ENCODE results near the gene APOL5.
A peak's percentile ranks its signal among the peaks of the same experiment; 100 is the strongest.

APOL5 gene

DNA sequence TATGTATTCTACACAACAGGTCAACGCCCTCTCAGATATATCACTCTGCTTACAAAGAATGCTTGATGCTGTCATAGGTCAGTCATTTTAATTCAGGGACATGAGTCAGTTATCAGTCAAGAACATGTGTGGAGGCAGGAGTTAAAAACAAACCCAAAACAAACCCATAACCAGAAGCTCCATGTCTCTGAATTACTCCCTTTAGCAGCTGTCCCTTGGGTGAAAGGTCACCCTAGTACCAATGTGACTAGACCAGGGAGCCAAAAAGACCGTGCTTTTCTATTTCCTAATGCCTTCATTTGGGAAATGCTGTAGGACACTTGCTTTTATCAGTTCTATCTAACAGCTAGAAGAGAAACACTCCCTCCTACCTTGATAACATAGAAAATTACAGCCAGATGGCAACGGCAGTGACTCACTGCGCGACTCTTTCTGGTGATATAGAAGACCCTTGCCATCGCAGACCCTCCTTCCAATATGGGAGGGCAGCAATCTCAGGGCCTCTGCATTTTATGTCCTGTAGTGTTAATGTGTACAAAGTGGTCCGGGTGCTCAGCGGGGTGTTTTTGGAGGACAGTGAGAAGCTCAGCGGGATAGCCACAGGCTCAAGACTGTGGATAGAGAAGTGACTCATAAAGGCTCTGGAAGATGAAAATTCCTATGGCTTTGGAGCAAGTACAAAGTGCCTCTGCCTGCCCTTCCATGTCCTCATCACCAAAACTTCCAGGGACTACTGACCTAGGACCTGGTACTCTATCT lies 24.8 kb downstream of the APOL5 start:
- peak; percentile 81 for DNase-seq (ENCODE audit: low spot score)

DNA sequence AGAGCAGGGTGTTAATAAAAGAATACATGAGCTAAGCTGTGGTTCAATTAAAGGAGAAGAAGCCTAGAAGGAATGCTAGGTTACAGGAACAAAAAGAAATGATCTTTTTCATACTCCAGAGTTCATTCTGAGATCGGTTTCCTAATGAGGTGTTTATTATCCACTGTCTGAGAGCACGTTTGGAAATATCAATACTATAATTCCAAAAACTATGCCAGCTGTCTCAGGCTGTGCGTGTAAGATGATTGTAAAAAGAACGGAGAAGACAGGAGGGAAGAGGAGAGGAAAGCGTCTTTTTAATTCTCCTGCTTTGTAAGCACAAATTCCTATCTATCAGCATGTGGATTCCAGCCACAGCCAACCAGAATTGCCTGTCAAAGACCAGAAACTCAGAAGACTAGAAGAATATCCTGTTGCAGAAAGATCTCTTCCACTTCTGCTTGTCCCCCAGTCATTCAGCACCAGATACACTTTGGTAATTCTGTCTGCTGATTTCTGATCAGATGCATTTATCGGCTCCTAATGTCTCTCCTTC lies 25.7 kb downstream of the APOL5 start:
- DNase-seq (ENCODE audit: low spot score), result peak; percentile 25

GRCh38 chr22:35746248-35746647 lies 28.6 kb downstream of the APOL5 start:
- DNase-seq (ENCODE audit: low spot score), result no peak

GRCh38 chr22:35746946-35747703 lies 29.5 kb downstream of the APOL5 start:
- DNase-seq (ENCODE audit: low spot score), result peak; percentile 19

DNA sequence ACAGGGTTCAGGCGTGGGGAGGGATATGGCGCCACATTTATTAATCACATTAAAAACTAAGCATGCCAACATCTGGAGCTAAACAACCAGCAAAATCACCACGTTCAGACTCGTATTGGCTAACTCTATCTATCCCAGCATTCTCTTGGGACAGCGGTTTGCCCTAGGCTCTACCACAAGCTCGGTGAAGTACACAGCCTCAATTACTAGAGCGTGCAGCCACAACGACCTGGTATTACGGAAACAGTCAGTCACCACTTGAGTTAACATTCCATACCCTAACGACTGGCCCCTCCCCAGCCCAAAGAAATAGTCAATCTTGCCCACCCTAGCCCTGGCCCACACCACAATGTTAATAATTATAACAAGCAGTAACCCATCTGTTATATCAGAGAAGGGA lies 32.1 kb downstream of the APOL5 start:
- DNase-seq (ENCODE audit: low spot score), result peak; percentile 77

DNA sequence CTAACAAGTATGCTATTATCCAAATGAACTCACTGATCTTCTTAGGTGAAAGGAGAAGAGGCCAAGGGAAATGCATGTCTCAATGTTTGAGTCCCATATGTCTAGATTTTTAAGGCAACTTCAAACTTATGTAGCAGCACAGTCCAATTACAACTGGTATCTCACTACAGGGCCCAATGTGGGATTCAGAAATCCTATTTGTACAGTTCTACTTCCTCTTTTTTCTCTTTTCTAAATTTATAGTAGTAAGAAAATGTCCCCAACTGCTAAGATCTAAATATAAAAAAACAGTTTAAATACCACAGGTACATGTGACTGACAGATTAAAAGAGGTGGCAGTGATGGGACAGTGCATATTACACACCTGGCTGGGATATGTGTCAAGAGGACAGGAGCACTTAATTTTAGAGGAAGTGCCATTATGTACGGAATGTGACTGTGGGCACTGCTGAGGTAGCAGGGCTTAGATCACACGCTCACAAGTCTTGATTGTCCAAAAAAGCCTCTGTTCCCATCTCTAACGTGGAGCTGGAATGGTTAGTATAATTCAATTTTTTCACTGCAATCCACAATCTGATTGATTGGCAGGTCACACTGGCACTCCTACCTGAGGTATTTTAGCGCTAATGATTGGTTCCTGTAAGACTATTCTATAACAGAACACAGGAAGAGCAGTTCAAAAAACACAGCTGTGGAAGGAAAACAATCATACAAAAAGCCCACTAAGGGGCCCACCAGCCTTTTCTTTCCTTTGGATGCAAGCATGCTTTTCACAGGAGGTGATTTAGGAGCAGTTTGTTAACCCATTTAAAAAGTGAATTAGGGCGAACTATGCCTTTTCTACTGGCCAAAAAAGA lies 34.6 kb downstream of the APOL5 start:
- DNase-seq (ENCODE audit: low spot score), result no peak

DNA sequence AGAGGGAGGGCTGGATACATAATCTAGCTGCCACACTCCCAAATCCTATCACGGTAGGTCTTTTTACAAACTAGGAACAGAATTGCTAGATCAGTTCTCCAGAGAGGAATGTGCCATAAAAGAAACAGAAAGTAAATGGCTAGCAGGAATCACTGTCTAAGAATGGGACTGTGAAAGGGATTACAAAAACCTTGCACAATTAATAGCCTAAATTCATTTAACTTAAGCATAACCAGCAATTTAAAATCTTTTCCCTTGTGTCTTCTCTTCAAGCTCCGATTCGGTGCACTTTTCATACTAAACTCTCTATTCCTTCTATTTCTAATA lies 35.2 kb downstream of the APOL5 start:
- DNase-seq (ENCODE audit: low spot score), result no peak

- DNase-seq (ENCODE audit: low spot score), result no peak
Observed at GRCh38 chr22:35754761-35755160, 37.1 kb downstream of the APOL5 start.

DNA sequence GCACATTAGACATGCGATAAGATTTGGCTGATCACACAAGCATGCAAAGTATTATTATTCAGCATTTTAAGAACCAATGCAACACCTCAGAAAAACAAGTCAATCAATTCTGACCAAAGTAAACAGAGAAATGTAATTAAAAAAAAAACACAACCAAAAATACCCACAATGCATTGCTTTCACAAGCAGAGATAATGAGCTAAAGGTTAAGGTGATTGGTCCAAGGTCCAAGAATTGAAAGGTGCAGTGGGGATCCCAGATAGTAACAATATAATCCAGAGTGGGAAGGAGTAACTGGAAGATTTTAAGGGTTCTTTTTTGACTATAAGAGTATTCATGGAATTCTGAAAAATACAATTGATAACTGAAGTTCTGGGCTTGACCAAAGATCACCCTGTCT lies 39.0 kb downstream of the APOL5 start:
- DNase-seq (ENCODE audit: low spot score), result no peak

DNA sequence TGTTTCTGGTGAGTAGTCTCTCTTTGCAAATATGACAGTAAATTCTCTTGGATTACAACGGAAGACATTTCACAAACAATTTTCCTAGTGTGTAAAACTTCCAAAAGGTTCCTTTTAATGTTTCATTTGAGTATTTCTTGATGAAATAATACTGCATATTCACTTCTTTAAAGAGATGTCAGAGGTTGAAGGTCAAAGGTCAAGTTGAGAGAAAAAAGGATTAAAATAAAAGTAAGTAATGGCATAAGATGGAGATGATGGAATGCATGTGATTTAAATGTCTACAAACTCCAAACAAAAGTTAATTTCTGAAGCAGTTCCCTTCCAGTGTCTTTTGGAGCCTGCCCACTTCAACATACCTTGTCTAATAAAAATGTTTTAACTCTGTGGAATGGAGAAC lies 40.7 kb downstream of the APOL5 start:
- no peak for DNase-seq (ENCODE audit: low spot score)

GRCh38 chr22:35761037-35761436 lies 43.4 kb downstream of the APOL5 start:
- DNase-seq (ENCODE audit: low spot score), result peak; percentile 29

- DNase-seq (ENCODE audit: low spot score), result peak; percentile 12
Observed at GRCh38 chr22:35766654-35767580, 49.2 kb downstream of the APOL5 start.

DNA sequence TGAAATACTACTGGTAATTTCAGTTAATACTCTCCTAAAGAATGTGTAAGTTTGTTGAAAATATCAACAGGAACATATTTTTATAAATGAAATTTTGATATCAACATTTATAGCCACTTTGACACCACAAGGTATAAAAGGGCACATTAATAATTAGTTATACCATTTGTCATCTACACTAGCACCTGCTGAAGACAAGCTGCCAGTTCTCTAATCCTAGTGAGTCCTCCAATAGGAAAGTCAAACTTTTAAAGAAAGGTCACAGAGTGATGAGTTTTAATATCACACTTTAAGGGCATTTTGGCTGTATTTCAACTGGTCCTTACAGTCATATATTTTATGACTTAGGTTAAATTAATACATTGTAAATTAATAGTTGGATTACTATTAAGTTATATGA lies 52.3 kb downstream of the APOL5 start:
- no peak for DNase-seq (ENCODE audit: low spot score)

DNA sequence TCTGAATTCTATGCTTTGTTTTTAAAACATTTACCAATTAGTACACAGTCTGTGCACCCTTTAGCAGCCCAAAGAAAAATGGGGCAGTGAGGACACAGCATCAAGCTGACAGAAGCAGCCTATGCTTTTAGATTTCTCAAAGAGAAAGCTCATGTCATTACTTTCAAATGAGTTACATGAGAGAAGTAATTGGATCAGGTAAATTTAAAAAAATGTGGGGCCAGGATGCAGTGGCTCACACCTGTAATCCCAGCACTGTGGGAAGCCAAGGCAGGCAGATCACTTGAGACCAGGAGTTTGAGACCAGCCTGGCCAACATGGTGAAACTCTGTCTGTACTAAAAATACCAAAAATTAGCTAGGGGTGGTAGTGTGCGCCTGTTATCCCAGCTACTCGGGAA lies 57.7 kb downstream of the APOL5 start:
- no peak for DNase-seq (ENCODE audit: low spot score)

DNA sequence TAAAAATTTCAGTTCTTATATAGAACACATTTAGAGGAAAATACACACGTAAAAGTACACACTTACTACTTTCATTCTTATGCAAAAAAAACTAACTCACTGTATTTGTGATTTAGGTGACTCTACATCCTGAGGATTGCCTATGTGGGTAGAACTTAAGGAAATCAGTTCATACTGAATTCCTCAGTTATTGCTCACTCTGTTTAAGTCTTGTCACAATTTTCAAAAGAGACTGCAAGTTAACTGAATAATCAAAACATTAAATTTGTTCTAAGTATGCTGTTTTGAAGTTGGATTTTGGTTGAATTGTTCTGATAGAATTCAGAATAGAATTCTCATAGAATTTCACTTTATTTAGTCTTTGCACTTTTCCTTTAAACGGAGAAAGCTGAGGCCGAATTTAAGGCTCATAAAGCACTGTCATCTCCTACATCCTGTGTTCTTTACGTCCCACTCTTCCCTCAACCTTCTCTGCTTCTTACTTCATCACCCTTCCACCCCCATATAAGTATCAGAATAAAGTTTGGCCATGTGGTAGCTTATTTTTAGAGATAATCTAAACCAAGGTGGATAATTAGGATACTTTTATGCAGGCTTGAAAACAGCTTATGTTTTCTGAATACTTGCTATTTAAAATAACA lies 59.8 kb downstream of the APOL5 start:
- peak; percentile 38 for DNase-seq (ENCODE audit: low spot score)
